ENCODE measurements around the gene OR2M4. TPM values are rescaled to one million over a fixed set of nuclear protein-coding genes. Genes with fewer than 3 reads are reported as not detected.
"Not testable (repeated sequence)": the region's sequence is repeated elsewhere in the genome, so short reads cannot be mapped to it uniquely, and the experiment has no call there.

OR2M4 gene
- total and polyA plus RNA-seq, 2 of the 4 experiments (the other 2 are of a cell fraction): not detected

DNA sequence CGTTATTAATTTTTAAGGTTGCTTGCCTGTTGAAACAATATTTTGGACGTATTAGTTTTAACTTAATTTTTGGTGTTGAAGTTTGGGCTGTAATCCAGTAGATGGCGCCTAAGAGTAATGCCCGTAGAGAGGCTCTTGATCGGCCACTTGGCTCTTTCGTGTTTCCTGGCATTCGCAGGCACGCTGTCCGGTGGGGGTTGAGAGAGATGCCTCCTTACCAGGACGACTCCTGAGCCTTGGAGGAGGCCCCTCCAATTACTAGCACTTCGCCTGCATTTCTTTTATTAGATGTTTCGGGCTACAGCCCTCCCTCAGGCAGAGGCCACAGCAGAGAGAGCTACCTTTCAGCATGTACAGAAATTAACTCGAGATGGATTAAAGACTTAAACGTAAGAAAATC lies 12.0 kb downstream of the OR2M4 start:
- TF ChIP-seq, protein P1, sequence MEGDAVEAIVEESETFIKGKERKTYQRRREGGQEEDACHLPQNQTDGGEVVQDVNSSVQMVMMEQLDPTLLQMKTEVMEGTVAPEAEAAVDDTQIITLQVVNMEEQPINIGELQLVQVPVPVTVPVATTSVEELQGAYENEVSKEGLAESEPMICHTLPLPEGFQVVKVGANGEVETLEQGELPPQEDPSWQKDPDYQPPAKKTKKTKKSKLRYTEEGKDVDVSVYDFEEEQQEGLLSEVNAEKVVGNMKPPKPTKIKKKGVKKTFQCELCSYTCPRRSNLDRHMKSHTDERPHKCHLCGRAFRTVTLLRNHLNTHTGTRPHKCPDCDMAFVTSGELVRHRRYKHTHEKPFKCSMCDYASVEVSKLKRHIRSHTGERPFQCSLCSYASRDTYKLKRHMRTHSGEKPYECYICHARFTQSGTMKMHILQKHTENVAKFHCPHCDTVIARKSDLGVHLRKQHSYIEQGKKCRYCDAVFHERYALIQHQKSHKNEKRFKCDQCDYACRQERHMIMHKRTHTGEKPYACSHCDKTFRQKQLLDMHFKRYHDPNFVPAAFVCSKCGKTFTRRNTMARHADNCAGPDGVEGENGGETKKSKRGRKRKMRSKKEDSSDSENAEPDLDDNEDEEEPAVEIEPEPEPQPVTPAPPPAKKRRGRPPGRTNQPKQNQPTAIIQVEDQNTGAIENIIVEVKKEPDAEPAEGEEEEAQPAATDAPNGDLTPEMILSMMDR (conservative IDR thresholded peaks at IDR 0.05; ENCODE audit: low read depth, low read length): peak; percentile 40
- no peak for TF ChIP-seq RFX5 (IDR thresholded peaks at IDR 0.05; ENCODE audit: low read depth, low read length)
- TF ChIP-seq RAD21 (IDR thresholded peaks at IDR 0.05; ENCODE audit: low read length): peak; percentile 37
- TF ChIP-seq POLR2A (IDR thresholded peaks at IDR 0.05; ENCODE audit: low read depth, low read length): no peak
- TF ChIP-seq, protein P2, sequence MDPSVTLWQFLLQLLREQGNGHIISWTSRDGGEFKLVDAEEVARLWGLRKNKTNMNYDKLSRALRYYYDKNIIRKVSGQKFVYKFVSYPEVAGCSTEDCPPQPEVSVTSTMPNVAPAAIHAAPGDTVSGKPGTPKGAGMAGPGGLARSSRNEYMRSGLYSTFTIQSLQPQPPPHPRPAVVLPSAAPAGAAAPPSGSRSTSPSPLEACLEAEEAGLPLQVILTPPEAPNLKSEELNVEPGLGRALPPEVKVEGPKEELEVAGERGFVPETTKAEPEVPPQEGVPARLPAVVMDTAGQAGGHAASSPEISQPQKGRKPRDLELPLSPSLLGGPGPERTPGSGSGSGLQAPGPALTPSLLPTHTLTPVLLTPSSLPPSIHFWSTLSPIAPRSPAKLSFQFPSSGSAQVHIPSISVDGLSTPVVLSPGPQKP (IDR thresholded peaks at IDR 0.05; ENCODE audit: borderline replicate concordance, low read depth, low read length): no peak
- H3K14ac ChIP-seq (replicated peaks; ENCODE audit: low read depth, low read length): no peak overlapping the region
- H3K23ac ChIP-seq (ENCODE audit: low read depth, low read length): no peak overlapping the region
- no peak overlapping the region for H3K9ac ChIP-seq (ENCODE audit: low read depth, low read length)
- H2AFZ ChIP-seq (replicated peaks; ENCODE audit: low read length, poor library complexity): no peak overlapping the region
- H3K27ac ChIP-seq (ENCODE audit: insufficient read depth, low read length): no peak overlapping the region
- H3K4me2 ChIP-seq (ENCODE audit: low read depth, low read length): no peak overlapping the region
- H3K56ac ChIP-seq (ENCODE audit: extremely low read depth, insufficient read depth, low read length): no peak overlapping the region
- H3K79me1 ChIP-seq (ENCODE audit: low read depth in 1 of 2, low read length in 2 of 2): no peaks in the 10 kb centered on the region
- H4K5ac ChIP-seq (ENCODE audit: low read depth, low read length): no peak overlapping the region
- in situ Hi-C loops (cut with MboI; ENCODE audit: low sequenced_read_pairs): no loop called here
- H3K4me3 ChIP-seq (ENCODE audit: insufficient read depth, low read depth, low read length): no peak overlapping the region
- dilution Hi-C loops (cut with HindIII; ENCODE audit: low sequenced_read_pairs, unreplicated experiment): no loop called here
- intact Hi-C loops (cut with micrococcal nuclease): no loop called here
- no peak for ATAC-seq (ENCODE audit: low read depth)
- no peak overlapping the region for H2AK5ac ChIP-seq (ENCODE audit: low read depth, low read length)
- H2BK5ac ChIP-seq (ENCODE audit: low read depth, low read length, poor library complexity, severe bottlenecking): no peak overlapping the region
- H2BK20ac ChIP-seq (ENCODE audit: low read depth, low read length): no peak overlapping the region
- H3K27me3 ChIP-seq (ENCODE audit: control insufficient read depth, insufficient read depth, low read length): no peaks in the 10 kb centered on the region
- no peak overlapping the region for H3K4ac ChIP-seq (ENCODE audit: low read depth, low read length)
- peak; percentile 3 for DNase-seq
- H3K9me3 ChIP-seq (ENCODE audit: control insufficient read depth, insufficient read depth, low read length): peaks cover 9% of the 10 kb centered on the region
- H4K8ac ChIP-seq (ENCODE audit: low read depth in 2 of 2, low read length in 2 of 2): no peak overlapping the region
- no peaks in the 10 kb centered on the region for H3K36me3 ChIP-seq (ENCODE audit: control insufficient read depth, insufficient read depth, low read length)
- no peak overlapping the region for H4K91ac ChIP-seq (ENCODE audit: insufficient read depth, low read depth, low read length)
- ChIA-PET CTCF (interaction anchor here (1.8 kb wide), 1 partner anchor 10 kb away, joined by 5 read pairs; no protein-coding TSS in a partner anchor), POLR2A (ENCODE audit: unreplicated experiment) (no interaction called here)
- H3K9me1 ChIP-seq (ENCODE audit: insufficient read depth, low read length): no peaks in the 10 kb centered on the region
- H3K18ac ChIP-seq (ENCODE audit: low read depth, low read length): no peak overlapping the region
- H2BK120ac ChIP-seq (ENCODE audit: low read depth, low read length): no peak overlapping the region
- no peaks in the 10 kb centered on the region for H4K20me1 ChIP-seq (ENCODE audit: insufficient read depth, low read length)
- H2BK15ac ChIP-seq (ENCODE audit: low read depth, low read length): no peak overlapping the region
- no TSS peak for BruUV-seq (replicated peaks)
- H2AK9ac ChIP-seq (replicated peaks; ENCODE audit: low read depth, low read length, poor library complexity): no peak overlapping the region
- no CpG with 5 or more reads among the region's 14 CpGs for WGBS, 2 experiments (ENCODE audit: extremely low coverage in 2 of 2, insufficient read length in 1 of 2)
- H3K4me1 ChIP-seq (ENCODE audit: control insufficient read depth, insufficient read depth, low read length): no peaks in the 10 kb centered on the region

DNA sequence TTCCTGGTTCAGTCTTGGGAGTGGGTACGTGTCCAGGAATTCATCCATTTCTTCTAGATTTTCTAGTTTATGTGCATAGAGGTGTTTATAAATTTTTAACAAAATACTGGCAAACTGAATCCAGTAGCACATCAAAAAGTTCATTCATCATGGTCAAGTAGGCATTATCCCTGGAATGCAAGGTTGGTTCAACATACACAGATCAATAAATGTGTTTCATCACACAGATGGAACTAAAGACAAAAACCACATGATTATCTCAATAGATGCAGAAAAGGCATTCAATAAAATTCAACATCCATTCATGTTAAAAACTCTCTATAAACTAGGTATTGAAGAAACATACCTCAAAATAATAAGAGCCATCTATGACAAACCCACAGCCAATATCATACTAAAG lies 28.1 kb downstream of the OR2M4 start:
- H2AK5ac ChIP-seq (ENCODE audit: low read depth, low read length); BruUV-seq (replicated peaks); H3K9me1 ChIP-seq (ENCODE audit: insufficient read depth, low read length); H4K91ac ChIP-seq (ENCODE audit: insufficient read depth, low read depth, low read length); H3K36me3 ChIP-seq (ENCODE audit: control insufficient read depth, insufficient read depth, low read length); H3K14ac ChIP-seq (replicated peaks; ENCODE audit: low read depth, low read length); H2BK15ac ChIP-seq (ENCODE audit: low read depth, low read length); H4K5ac ChIP-seq (ENCODE audit: low read depth, low read length); intact Hi-C loops (cut with micrococcal nuclease); H2BK20ac ChIP-seq (ENCODE audit: low read depth, low read length); H2BK5ac ChIP-seq (ENCODE audit: low read depth, low read length, poor library complexity, severe bottlenecking); H2AFZ ChIP-seq (replicated peaks; ENCODE audit: low read length, poor library complexity); H3K9me3 ChIP-seq (ENCODE audit: control insufficient read depth, insufficient read depth, low read length); H3K79me1 ChIP-seq (ENCODE audit: low read depth in 1 of 2, low read length in 2 of 2); dilution Hi-C loops (cut with HindIII; ENCODE audit: low sequenced_read_pairs, unreplicated experiment); H4K20me1 ChIP-seq (ENCODE audit: insufficient read depth, low read length); H2BK120ac ChIP-seq (ENCODE audit: low read depth, low read length); H2AK9ac ChIP-seq (replicated peaks; ENCODE audit: low read depth, low read length, poor library complexity); POLR2A ChIA-PET (ENCODE audit: unreplicated experiment); DNase-seq; H3K4ac ChIP-seq (ENCODE audit: low read depth, low read length); H3K27ac ChIP-seq (ENCODE audit: insufficient read depth, low read length); H3K56ac ChIP-seq (ENCODE audit: extremely low read depth, insufficient read depth, low read length); CTCF ChIA-PET; ATAC-seq (ENCODE audit: low read depth); H4K8ac ChIP-seq (ENCODE audit: low read depth in 2 of 2, low read length in 2 of 2); H3K4me3 ChIP-seq (ENCODE audit: insufficient read depth, low read depth, low read length); H3K4me2 ChIP-seq (ENCODE audit: low read depth, low read length); H3K27me3 ChIP-seq (ENCODE audit: control insufficient read depth, insufficient read depth, low read length); H3K4me1 ChIP-seq (ENCODE audit: control insufficient read depth, insufficient read depth, low read length); in situ Hi-C loops (cut with MboI; ENCODE audit: low sequenced_read_pairs); H3K18ac ChIP-seq (ENCODE audit: low read depth, low read length); H3K9ac ChIP-seq (ENCODE audit: low read depth, low read length); H3K23ac ChIP-seq (ENCODE audit: low read depth, low read length): not testable (repeated sequence)
- no CpG with 5 or more reads among the region's 1 CpG for WGBS, 2 experiments (ENCODE audit: extremely low coverage in 2 of 2, insufficient read length in 1 of 2)

Data from IMR-90 (cell line).